K562 (cell line): ENCODE measurements around the gene EFNA5. TPM values are rescaled to one million over a fixed set of nuclear protein-coding genes. Genes with fewer than 3 reads are reported as not detected.

Experiments
- ATAC-seq: fragments of 200-7000 bp; cut with Tn5 transposase; 3 replicates; pipeline ENCODE4 v1.9.1; 2020; ENCODE audit warnings: moderate library complexity
- BruUV-seq: library from RNA; stranded (reverse); fragments of 400-500 nt; replicated peaks from 2 replicates; lab custom pipeline; 2021; lab: Mats Ljungman, UMichigan
- CTCF ChIA-PET: fragments of 300-600 bp; formaldehyde crosslinking; extraction: SDS; loops from one replicate; lab custom pipeline; 2021; ENCODE audit warnings: low intra/inter-chr PET ratio; lab: Yijun Ruan, JAX
- POLR2A ChIA-PET: fragments of 300-600, 350-650 bp; sonication (Branson Sonifier 250); formaldehyde crosslinking; extraction: SDS; loops from one replicate; lab custom pipeline; 2021; ENCODE audit warnings: antibody characterized with exemption, inconsistent platforms; lab: Yijun Ruan, JAX
- DNase-seq, 4 experiments: peaks; one replicate each; pipeline versions ENCODE4 v3.0.0 to v3.0.0-alpha.2; 2011 to 2018; ENCODE audit warnings: low spot score in 3 of 4, mixed read lengths in 3 of 4; ENCODE audit errors: extremely low read depth in 1 of 4
- FAIRE-seq: peaks from 2 replicates; lab custom pipeline; 2011; peaks lifted over from hg19 to GRCh38; lab: Jason Lieb, UNC
- H2AFZ ChIP-seq: 2 replicates; pipeline ENCODE4 v1.6.0; 2011; ENCODE audit warnings: low read depth, low read length, control low read depth, inconsistent platforms
- H3K27ac ChIP-seq: fragments of 200-600 bp; 3 replicates; pipeline ENCODE4 v1.8.0; 2011; ENCODE audit warnings: low read depth, mild to moderate bottlenecking, control low read depth, inconsistent platforms, low read length, moderate library complexity, mixed read lengths; ENCODE audit errors: extremely low read depth
- H3K27me3 ChIP-seq, 2 experiments: fragments of 300-600 bp in 1 of 2; 2 replicates in 1 of 2; 3 replicates in 1 of 2; pipeline versions ENCODE4 v1.6.0 to v1.8.0; 2011; ENCODE audit warnings: inconsistent platforms in 2 of 2, low read length in 2 of 2, mild to moderate bottlenecking in 1 of 2, mixed read lengths in 1 of 2, moderate library complexity in 1 of 2; ENCODE audit not compliant: control insufficient read depth in 2 of 2, insufficient read depth in 2 of 2
- H3K36me3 ChIP-seq: fragments of 300-600 bp; 3 replicates; pipeline ENCODE4 v1.8.0; 2011; ENCODE audit warnings: mild to moderate bottlenecking, low read length, inconsistent platforms; ENCODE audit not compliant: control insufficient read depth, insufficient read depth
- H3K4me1 ChIP-seq, 2 experiments: fragments of 200-600 bp in 1 of 2; replicated peaks in 1 of 2; 2 replicates in 1 of 2; 3 replicates in 1 of 2; pipeline versions ENCODE4 v1.5.1 to v1.8.0; 2011; ENCODE audit warnings: inconsistent platforms in 2 of 2, low read length in 2 of 2, mild to moderate bottlenecking in 1 of 2, mixed read lengths in 1 of 2, moderate library complexity in 1 of 2; ENCODE audit not compliant: control insufficient read depth in 2 of 2, insufficient read depth in 2 of 2
- H3K4me2 ChIP-seq: 2 replicates; pipeline ENCODE4 v1.6.1; 2011; ENCODE audit warnings: low read length, control low read depth, inconsistent platforms, mixed read lengths; ENCODE audit not compliant: insufficient read depth
- H3K4me3 ChIP-seq: fragments of 200-600 bp; sonication (generic), shearing (Covaris generic); 2 replicates; pipeline ENCODE4 v1.5.1; 2016; ENCODE audit warnings: control low read depth, inconsistent platforms
- H3K79me2 ChIP-seq: fragments of 200-600 bp; 3 replicates; pipeline ENCODE4 v1.8.0; 2011; ENCODE audit warnings: low read length, inconsistent platforms; ENCODE audit not compliant: control insufficient read depth, insufficient read depth
- H3K9ac ChIP-seq, 2 experiments: 2 replicates each; pipeline versions ENCODE4 v1.6.0 to v1.6.1; 2011; ENCODE audit warnings: low read depth in 2 of 2, low read length in 2 of 2, control low read depth in 1 of 2, inconsistent platforms in 1 of 2, mild to moderate bottlenecking in 1 of 2, mixed read lengths in 1 of 2; ENCODE audit not compliant: insufficient read depth in 1 of 2
- H3K9me1 ChIP-seq: one replicate; pipeline ENCODE4 v1.6.0; 2011; ENCODE audit warnings: inconsistent platforms, mild to moderate bottlenecking, low read length, moderate library complexity; ENCODE audit not compliant: control insufficient read depth, insufficient read depth
- H3K9me3 ChIP-seq: replicated peaks from 2 replicates; pipeline ENCODE4 v1.5.1; 2011; ENCODE audit warnings: low read depth, low read length, inconsistent platforms; ENCODE audit not compliant: control insufficient read depth, insufficient read depth
- H4K20me1 ChIP-seq: replicated peaks from 2 replicates; pipeline ENCODE4 v1.6.1; 2011; ENCODE audit warnings: low read length, inconsistent platforms, mixed read lengths; ENCODE audit not compliant: control insufficient read depth, insufficient read depth
- ARID1B ChIP-seq: fragments of 450-650 bp; IDR thresholded peaks from 2 replicates; pipeline ENCODE4 v1.6.1; 2016; ENCODE audit warnings: antibody characterized with exemption, mild to moderate bottlenecking, inconsistent platforms
- BHLHE40 ChIP-seq: IDR thresholded peaks from 2 replicates; pipeline ENCODE4 v1.6.1; 2011; ENCODE audit warnings: low read length, improper control_type of control experiment
- CHCHD3 ChIP-seq: fragments of 250-450 bp; sonication (Bioruptor Pico); IDR thresholded peaks from 2 replicates; pipeline ENCODE4 v2.1.2; 2022; ENCODE audit warnings: mild to moderate bottlenecking
- ELF1 ChIP-seq: fragments of 200-800 bp; sonication (Bioruptor generic); IDR thresholded peaks from 2 replicates; pipeline ENCODE4 v1.6.1; 2016; ENCODE audit warnings: missing genetic modification characterization, missing compliant biosample characterization
- NFATC3 ChIP-seq: fragments of 450-650 bp; IDR thresholded peaks from 2 replicates; pipeline ENCODE4 v1.6.1; 2017; ENCODE audit warnings: mild to moderate bottlenecking
- PHTF2 ChIP-seq: fragments of 250-450 bp; sonication (Bioruptor Pico); IDR thresholded peaks from 2 replicates; pipeline ENCODE4 v1.5.0; 2021; ENCODE audit warnings: mild to moderate bottlenecking
- SIN3B ChIP-seq: fragments of 450-650 bp; IDR thresholded peaks from 2 replicates; pipeline ENCODE4 v1.6.1; 2017; ENCODE audit warnings: low read depth, mild to moderate bottlenecking, moderate library complexity
- SNAPC5 ChIP-seq: fragments of 250-450 bp; sonication (Bioruptor Pico); IDR thresholded peaks from 2 replicates; pipeline ENCODE4 v1.8.0; 2021; ENCODE audit warnings: moderate library complexity, mild to moderate bottlenecking, inconsistent platforms
- TBL1XR1 ChIP-seq, 2 experiments: IDR thresholded peaks; 2 replicates each; pipeline ENCODE4 v1.6.1; 2012; ENCODE audit warnings: improper control_type of control experiment in 2 of 2, low read length in 2 of 2, mild to moderate bottlenecking in 1 of 2
- TSC22D4 ChIP-seq: fragments of 450-650 bp; IDR thresholded peaks from 2 replicates; pipeline ENCODE4 v1.6.1; 2016; ENCODE audit warnings: missing genetic modification characterization, missing biosample characterization, control low read depth
- ZNF174 ChIP-seq: fragments of 250-450 bp; sonication (Bioruptor Pico); IDR thresholded peaks from 2 replicates; pipeline ENCODE4 v1.4.0; 2020; ENCODE audit warnings: mild to moderate bottlenecking
- WGBS: fragments of 100-300 bp; shearing (Covaris generic); methylation state at CpG from one replicate; pipeline ENCODE4 v1.1.6; 2016; ENCODE audit warnings: low coverage, mixed read lengths; ENCODE audit not compliant: insufficient coverage; ENCODE audit errors: missing lambda C conversion rate; 5-methylcytosine and 5-hydroxymethylcytosine counted together
- in situ Hi-C: fragments of 300-500 bp; cut with MboI; formaldehyde crosslinking; loops from 4 replicates; pipeline ENCODE4 v1.15.0; 2018; ENCODE audit warnings: inconsistent platforms, mixed read lengths
- intact Hi-C: fragments of 100-400 bp; cut with micrococcal nuclease; formaldehyde crosslinking; loops from 2 replicates; pipeline ENCODE4 v1.14.2; 2022
- polyA plus RNA-seq, 8 experiments: library from polyadenylated mRNA; depleted of rRNA in 4 of 8; stranded (reverse) in 5 of 8; unstranded in 3 of 8; fragments of >200 nt; fragmentation: Nextera tagmentation in 2 of 8; fragmentation: Illumina TruSeq in 1 of 8; extraction: Ambion mirVana in 2 of 8; extraction: Trizol in 1 of 8; gene quantifications; 2 replicates each; pipeline versions ENCODE4 v1.2.1 to v1.2.3, GENCODE V29; 2011 to 2014; ENCODE audit warnings: inconsistent platforms in 1 of 8, missing spikeins in 1 of 8
- total RNA-seq, 7 experiments: library from RNA; depleted of rRNA in 6 of 7; stranded (reverse); fragments of >200 nt in 6 of 7; fragmentation: Illumina TruSeq in 2 of 7; extraction: Trizol in 2 of 7; gene quantifications; 2 replicates each; pipeline versions ENCODE4 v1.2.1 to v1.2.3, GENCODE V29; 2011 to 2021; ENCODE audit warnings: low replicate concordance in 1 of 7

Gene EFNA5
- total and polyA plus RNA-seq, 9 of the 15 experiments (the other 6 are each of a cell fraction or from before 2014, with no cell fraction given), result 0.20 TPM; not detected in 8

- ChIA-PET CTCF (no interaction called here), POLR2A (no interaction called here)
- no peak for FAIRE-seq
- no peak for TF ChIP-seq TBL1XR1 (IDR thresholded peaks at IDR 0.05; ENCODE audit: low read length in 2 of 2)
- TF ChIP-seq PHTF2 (CRISPR knock-in tag), result no peak
- TF ChIP-seq SIN3B, result no peak
- no peak for TF ChIP-seq NFATC3
- no peak for TF ChIP-seq TSC22D4 (tag)
- no peak for TF ChIP-seq BHLHE40
- no peak for TF ChIP-seq ARID1B
- no peak for TF ChIP-seq ELF1 (tag)
- no peak for TF ChIP-seq ZNF174 (CRISPR knock-in tag)
- TF ChIP-seq SNAPC5 (CRISPR knock-in tag), result no peak
- no peak for TF ChIP-seq CHCHD3
- in situ Hi-C loops (no loop called here), intact Hi-C loops (no loop called here)
- Histone ChIP-seq H2AFZ (no peak overlapping the region), H3K27me3 (no peaks in the 10 kb centered on the region), H3K9ac (no peak overlapping the region), H3K4me3 (no peak overlapping the region), H3K27ac (no peak overlapping the region), H3K4me1 (no peaks in the 10 kb centered on the region), H3K9me3 (no peaks in the 10 kb centered on the region), H3K79me2 (no peaks in the 10 kb centered on the region), H3K36me3 (no peaks in the 10 kb centered on the region), H3K9me1 (no peaks in the 10 kb centered on the region), H4K20me1 (no peaks in the 10 kb centered on the region), H3K4me2 (no peak overlapping the region)
- BruUV-seq, result no TSS peak
- WGBS, result 0% methylated on average over 1 of the region's 1 CpG
- ATAC-seq, result no peak
- no peak for DNase-seq
These were observed 80.1 kb downstream of the EFNA5 start for GRCh38 chr5:107590686-107591085.
